ENCODE measurements around the gene PRKCD.

GRCh38 chr3:53221345-53221744, 60.3 kb downstream of the PRKCD start:
- no peak for TF ChIP-seq BACH2 (CRISPR knock-in tag; IDR thresholded peaks at IDR 0.05; ENCODE audit: borderline replicate concordance)
- TF ChIP-seq ZFP3 (CRISPR knock-in tag; IDR thresholded peaks at IDR 0.05), result no peak
- no peak for TF ChIP-seq PATZ1 (CRISPR knock-in tag; IDR thresholded peaks at IDR 0.05; ENCODE audit: borderline replicate concordance)
- TF ChIP-seq ARNTL (CRISPR knock-in tag; IDR thresholded peaks at IDR 0.05; ENCODE audit: borderline replicate concordance, low read depth), result no peak

Data from SK-N-SH treated with all-trans-retinoic acid at 6 μM for 48 hours (cell line).